Breast epithelium (tissue), 3 donors: Measurements from ENCODE around the gene TGFBR3.

Source experiments
- POLR2A ChIP-seq: fragments of 450-650 bp; IDR thresholded peaks from one replicate; pipeline ENCODE4 v1.6.1; 2016; ENCODE audit warnings: antibody characterized with exemption, mild to moderate bottlenecking, moderate library complexity
- POLR2AphosphoS5 ChIP-seq, 3 donors: sonication (generic); formaldehyde crosslinking; IDR thresholded peaks; one replicate each; pipeline ENCODE4 v1.6.1; 2017; ENCODE audit warnings: antibody characterized with exemption in 3 of 3
- TF ChIP-seq, protein P1 (sequence below), 3 donors: fragments of 450-650 bp; IDR thresholded peaks; one replicate each; pipeline ENCODE4 v1.5.1; 2016 to 2017; ENCODE audit warnings: antibody characterized with exemption in 3 of 3, mild to moderate bottlenecking in 3 of 3, moderate library complexity in 3 of 3

DNA sequence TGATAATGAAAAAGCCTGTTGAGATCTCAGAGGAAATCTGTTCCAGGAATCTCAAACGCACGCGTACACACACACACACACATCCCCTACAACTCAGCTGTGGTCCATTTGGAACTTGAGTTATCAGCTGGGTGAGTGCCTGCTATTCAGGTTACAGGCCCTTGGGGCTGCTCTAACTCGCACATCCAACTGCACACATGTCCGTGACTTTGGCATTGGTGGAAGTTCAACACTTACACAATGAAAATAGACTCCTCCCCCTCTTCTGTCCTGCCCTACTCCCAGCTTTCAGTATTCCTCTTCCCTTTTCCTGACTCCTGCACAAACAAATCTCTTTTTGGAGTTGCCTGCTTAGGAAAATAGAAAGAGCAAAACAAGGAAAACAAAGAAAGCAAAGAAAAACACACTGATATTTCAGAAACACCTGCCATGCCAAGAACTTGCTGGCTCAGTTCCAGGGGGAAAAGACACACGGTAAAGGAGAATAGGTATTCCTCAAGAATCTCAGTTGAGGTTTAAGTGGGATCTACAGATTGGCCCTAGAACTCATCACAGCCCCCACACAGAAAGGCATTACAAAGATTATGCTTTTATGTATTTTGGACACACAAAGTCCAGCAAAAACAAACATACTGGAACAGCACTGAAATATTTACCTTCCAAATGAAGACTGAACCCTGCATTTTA lies 140.9 kb downstream of the TGFBR3 start:
- TF ChIP-seq, protein P1, sequence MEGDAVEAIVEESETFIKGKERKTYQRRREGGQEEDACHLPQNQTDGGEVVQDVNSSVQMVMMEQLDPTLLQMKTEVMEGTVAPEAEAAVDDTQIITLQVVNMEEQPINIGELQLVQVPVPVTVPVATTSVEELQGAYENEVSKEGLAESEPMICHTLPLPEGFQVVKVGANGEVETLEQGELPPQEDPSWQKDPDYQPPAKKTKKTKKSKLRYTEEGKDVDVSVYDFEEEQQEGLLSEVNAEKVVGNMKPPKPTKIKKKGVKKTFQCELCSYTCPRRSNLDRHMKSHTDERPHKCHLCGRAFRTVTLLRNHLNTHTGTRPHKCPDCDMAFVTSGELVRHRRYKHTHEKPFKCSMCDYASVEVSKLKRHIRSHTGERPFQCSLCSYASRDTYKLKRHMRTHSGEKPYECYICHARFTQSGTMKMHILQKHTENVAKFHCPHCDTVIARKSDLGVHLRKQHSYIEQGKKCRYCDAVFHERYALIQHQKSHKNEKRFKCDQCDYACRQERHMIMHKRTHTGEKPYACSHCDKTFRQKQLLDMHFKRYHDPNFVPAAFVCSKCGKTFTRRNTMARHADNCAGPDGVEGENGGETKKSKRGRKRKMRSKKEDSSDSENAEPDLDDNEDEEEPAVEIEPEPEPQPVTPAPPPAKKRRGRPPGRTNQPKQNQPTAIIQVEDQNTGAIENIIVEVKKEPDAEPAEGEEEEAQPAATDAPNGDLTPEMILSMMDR (IDR thresholded peaks at IDR 0.05): no peak
- TF ChIP-seq POLR2AphosphoS5 (IDR thresholded peaks at IDR 0.05): peak in 2 of 3 donors; percentile 65 to 75
- no peak for TF ChIP-seq POLR2A
